GM13976 (cell line): ENCODE data around the gene DRAM2.
"Not testable (repeated sequence)": the region's sequence is repeated elsewhere in the genome, so short reads cannot be mapped to it uniquely, and the experiment has no call there.

ENCODE experiments used
- DNase-seq: peaks from one replicate; pipeline ENCODE4 v3.0.0; 2012; ENCODE audit warnings: low spot score
- in situ Hi-C: fragments of 300-500 bp; cut with MboI; formaldehyde crosslinking; loops from one replicate; pipeline ENCODE4 v1.12.0; 2022; ENCODE audit warnings: low sequenced_read_pairs, mixed read lengths, inconsistent platforms; ENCODE audit not compliant: unreplicated experiment
- TF ChIP-seq, protein P1 (sequence below): IDR thresholded peaks from 2 replicates; pipeline ENCODE4 v1.5.1; 2012; ENCODE audit warnings: borderline replicate concordance, mild to moderate bottlenecking; ENCODE audit not compliant: insufficient read depth; ENCODE audit errors: extremely low read depth, missing control alignments, control extremely low read depth

Gene DRAM2

DNA sequence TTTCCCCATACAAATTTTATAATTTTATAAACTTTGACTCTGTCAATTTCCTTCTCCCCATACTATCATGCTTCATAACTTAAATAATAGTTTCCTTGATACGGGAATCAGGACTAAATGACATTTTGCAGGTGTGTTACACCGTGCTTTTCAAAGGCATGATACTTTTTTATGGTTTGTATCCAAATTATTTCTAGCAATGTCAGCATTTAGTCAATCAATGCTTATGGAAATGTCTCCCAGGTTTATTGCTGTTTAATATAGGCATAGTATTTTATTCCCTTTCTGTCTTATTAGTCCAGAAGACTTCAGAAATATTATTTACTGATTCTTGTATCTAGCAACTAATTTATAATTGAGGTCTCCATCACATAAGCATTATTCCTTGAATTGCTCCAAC is 23.4 kb downstream of the DRAM2 start:
- DNase-seq, result no peak
- in situ Hi-C loops, result no loop called here
- TF ChIP-seq, protein P1, sequence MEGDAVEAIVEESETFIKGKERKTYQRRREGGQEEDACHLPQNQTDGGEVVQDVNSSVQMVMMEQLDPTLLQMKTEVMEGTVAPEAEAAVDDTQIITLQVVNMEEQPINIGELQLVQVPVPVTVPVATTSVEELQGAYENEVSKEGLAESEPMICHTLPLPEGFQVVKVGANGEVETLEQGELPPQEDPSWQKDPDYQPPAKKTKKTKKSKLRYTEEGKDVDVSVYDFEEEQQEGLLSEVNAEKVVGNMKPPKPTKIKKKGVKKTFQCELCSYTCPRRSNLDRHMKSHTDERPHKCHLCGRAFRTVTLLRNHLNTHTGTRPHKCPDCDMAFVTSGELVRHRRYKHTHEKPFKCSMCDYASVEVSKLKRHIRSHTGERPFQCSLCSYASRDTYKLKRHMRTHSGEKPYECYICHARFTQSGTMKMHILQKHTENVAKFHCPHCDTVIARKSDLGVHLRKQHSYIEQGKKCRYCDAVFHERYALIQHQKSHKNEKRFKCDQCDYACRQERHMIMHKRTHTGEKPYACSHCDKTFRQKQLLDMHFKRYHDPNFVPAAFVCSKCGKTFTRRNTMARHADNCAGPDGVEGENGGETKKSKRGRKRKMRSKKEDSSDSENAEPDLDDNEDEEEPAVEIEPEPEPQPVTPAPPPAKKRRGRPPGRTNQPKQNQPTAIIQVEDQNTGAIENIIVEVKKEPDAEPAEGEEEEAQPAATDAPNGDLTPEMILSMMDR, result no peak

DNA sequence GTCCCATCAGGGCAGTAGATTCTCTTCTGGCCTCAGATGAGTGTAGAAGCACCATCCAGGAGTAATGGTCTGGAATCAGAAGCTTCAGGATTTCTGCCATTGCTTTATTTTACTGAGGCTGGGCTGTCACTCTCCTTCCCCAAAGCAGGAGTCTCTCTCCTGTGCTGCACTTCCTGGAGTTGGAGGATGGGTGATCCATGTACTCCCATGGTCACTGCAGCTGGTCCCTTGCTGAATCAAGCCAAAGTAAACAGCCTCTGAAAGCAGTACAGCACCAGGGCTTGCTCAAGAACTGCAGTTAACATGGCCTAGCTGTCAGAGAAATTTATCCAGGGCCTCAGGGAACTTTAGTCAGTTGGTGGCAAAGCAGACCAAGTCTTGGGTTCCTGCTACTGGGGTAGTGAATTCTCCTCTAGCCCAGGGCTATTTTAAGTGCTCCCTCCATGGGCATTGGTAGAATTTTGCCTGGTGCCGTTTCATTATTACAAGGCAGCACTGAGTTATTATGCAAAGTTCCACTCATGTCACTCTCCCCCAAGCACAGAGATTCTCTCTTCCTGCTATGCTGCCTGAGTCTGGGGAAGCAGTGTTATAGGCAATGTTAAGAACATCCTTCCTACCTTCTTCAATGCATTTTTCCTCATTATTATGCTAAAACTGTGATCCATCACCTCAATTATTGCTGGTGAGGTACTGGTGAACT is 29.5 kb downstream of the DRAM2 start:
- DNase-seq, result no peak
- in situ Hi-C loops, result no loop called here
- TF ChIP-seq, protein P1, result no peak

DNA sequence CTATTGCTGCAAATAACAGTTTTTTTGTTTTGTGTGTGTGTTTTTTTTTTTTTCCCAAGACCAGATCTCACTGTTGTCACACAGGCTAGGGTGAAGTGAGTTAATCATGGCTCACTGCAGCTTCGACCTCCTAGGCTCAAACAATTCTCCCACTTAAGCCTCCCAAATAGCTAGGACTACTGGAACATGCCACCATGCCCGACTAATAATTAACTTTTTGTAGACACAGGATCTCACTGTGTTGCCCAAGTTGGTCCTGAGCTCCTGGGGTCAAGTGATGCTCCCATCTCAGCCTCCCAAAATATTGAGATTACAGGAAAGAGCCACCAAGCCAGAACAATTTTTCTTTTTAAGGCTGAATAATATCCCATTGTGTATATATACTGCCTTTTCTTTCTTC is 34.9 kb downstream of the DRAM2 start:
- TF ChIP-seq, protein P1, result no peak
- in situ Hi-C loops, result no loop called here
- DNase-seq, result no peak

DNA sequence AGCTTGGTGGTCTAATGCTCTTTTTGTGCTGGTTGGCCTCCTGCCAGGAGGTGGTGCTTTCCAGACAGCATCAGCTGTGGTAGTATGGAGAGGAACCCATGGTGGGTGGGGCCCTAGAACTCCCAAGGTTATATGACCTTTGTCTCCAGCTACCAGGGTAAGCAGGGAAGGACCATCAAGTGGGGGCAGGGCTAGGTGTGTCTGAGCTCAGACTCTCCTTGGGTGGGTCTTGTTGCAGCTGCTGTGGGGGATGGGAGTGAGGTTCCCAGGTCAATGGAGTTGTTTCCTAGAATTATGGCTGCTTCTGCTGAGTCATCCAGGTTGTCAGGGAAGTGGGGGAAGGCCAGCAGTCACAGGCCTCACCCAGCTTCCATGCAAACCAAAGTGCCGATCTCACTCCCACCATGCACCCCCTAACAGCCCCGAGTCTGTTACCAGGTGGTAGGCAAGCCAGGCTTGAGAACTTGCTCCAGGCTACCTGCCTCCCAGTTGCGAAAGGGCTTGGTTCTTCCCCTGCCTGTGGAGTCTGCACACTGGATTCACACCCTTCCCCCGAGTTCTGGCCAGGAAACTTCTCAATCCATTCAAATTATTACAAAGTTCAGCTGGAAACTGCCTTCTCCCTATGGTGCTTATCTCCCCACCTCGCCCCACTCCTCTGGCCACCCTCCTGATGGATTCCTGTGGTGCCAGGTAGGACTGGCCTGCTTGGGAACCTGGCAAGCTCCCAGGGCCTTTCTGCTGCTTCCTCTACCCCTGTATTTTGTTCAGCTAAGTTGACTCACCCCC is 37.8 kb downstream of the DRAM2 start:
- TF ChIP-seq, protein P1, result no peak
- in situ Hi-C loops, result no loop called here

DNA sequence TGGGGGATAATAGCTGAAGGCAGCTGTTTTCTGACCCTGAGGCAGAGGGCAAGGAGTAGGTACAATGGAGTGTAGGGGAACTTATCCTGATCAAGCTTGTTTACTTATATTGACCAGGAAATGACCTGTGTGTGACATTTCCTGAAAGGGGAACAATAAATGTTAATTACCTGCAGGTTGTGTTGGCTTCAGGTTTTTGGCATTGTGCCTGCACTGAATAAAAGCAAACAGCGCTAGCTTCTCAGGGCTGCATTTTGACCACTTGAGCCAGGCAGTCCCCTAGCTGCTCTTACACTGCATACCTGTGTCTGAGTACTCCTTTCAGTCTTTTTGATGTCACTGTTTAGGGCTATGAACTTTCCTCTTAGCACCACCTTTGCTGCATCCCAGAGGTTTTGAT is 40.6 kb downstream of the DRAM2 start:
- TF ChIP-seq, protein P1, result no peak
- in situ Hi-C loops, result no loop called here
- DNase-seq, result no peak

More for the DNA sequence above, 37.8 kb downstream of the DRAM2 start:
- DNase-seq, result no peak

DNA sequence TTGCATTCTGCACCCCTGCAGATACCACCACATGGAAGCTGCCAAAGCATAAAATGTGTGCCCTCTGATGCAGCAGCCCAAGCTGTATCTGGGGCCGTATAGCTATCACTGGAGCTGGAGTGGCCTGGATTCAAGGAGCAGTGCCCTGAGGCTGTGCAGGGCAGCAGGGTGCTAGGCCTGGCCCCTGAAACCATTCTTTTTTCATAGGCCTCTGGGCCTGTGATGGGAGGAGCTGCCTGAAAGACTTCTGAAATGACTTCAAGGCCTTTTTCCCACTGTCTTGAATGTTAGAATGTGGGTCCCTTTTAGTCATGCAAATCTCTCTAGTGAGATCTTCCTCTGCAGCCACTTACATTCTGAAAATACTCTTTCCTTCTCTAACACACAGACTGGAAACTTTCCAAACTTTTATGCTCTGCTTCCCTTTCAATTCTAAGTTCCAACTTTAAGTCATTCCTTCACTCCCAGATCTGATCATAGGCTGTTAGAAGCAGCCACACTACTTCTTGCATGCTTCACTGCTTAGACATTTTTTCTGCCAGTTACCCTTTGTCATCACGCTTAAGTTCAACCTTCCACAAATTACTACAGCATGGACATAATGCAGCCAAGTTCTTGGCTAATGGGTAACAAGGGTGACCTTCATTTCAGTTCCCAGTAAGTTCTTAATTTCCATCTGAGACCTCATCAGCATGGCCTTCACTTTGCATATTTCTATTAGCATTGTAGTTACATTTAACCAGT is 42.4 kb downstream of the DRAM2 start:
- TF ChIP-seq, protein P1, result no peak
- no peak for DNase-seq
- in situ Hi-C loops, result no loop called here

DNA sequence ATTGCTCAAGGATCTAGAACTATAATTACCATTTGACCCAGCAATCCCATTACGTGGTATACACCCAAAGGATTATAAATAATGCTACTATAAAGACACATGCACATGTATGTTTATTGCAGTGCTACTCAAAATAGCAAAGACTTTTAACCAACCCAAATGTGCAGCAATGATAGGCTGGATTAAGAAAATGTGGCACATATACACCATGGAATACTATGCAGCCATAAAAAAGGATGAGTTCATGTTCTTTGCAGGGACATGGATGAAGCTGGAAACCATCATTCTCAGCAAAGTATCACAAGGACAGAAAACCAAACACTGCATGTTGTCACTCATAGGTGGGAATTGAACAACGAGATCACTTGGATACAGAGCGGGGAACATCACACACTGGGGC is 44.5 kb downstream of the DRAM2 start:
- not testable (repeated sequence) for DNase-seq

More for the DNA sequence above, 44.5 kb downstream of the DRAM2 start:
- in situ Hi-C loops, result not testable (repeated sequence)
